Skin epidermis (tissue), 12 donors: ENCODE measurements around the gene MXI1.

Experiments
- H3K27ac ChIP-seq, 21 experiments: fragments of 200-600 bp; sonication (generic) in 11 of 21; one replicate each; pipeline ENCODE4 v1.5.0; 2020; ENCODE audit warnings: mild to moderate bottlenecking in 3 of 21, inconsistent platforms in 2 of 21, moderate library complexity in 2 of 21
- H3K4me3 ChIP-seq, 7 experiments: fragments of 200-600 bp; sonication (generic) in 2 of 7; one replicate each; pipeline ENCODE4 v1.5.0; 2020; ENCODE audit warnings: inconsistent platforms in 2 of 7, mild to moderate bottlenecking in 2 of 7, moderate library complexity in 1 of 7

MXI1 gene

DNA sequence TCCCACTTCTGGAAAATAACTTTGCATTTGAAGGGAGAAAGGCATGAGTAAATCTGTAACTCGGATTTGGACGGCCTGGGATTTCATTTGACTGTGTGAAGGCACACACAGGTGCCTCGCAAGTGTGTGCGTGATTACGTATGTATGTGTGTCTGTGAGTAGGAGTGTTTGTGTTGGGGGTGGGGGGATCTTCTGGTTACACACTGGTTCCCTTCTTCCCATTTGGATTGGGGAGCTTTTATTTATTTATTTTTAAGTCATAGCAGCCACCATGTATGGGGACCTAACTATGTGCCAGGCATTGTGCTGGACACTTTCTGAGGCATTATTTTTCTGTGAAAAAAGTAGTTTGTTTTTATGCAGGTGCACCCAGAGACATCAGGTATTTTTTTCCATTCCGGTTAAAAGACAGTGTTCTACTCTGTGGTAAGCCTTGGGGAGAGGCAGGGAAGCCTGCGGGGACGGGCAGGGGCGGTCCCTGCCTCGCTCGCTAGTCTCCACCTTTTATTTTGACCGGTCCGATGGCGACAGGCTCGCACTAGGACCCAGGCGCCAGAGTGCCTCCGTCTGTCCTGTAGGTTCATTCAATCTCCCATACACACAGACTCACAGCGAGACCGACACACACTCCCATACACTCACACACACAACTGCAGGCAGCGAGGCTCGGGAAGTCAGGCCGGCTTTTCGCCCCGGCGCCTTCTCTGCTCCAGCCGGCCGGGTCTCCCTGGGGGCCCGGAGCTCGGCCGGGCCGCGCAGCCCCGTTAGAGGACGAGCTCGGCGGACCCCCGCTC is at the start of gene MXI1:
Gene MXI1, plus strand, starts transcription at position 595 of the 794 bp plus-strand sequence. CDS start 204 bp downstream, outside the sequence.
- Histone ChIP-seq H3K4me3 (peak within 1 kb of the TSS; percentile 59 to 77 (median 74)), H3K27ac (peak within 1 kb of the TSS in 20 of 21 experiments; percentile 16 to 97 (median 86))

DNA sequence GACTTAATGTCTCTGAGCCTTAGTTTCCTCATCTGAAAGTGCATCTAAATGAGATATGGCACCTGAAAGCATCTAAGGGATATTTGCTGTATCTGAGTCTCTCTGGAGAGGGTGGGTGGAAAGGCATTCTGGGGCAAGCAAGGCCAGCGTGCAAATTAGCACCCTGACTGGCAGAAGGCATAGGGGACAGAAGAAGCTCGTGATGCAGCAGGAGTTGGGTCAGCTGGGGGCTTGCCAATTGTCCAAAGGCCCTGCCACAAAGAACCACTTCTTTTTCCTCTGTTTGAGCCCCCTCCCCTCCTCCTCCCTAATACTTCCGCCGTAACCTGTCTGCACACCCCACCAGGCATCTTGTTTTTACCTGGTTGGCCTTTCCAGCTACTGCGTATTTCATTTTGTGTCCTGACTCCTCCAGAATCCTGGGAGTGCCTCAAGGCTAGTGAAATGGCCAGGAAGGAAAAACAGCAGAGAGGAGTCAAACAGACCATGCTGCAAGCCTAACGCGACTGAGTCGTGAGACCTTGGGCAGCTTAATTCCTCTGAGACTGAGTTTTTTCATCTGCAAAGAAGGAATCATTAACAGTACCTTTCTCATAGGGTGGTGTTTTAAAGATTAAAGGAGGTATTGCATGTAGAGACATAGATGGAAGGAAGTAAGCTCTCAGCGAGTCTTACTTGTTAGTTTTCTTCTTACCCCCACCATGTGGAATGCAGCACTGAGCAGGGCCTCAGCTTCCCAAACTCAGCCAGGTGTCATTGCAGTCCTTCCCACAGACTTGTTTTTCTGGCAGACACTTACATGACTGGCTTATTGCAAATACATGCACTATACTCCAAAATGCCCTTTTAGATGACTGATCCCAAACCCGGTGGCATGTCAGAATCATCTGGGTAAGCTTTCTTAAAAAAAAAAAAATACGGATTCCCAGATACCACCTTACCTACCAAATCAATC is 49.1 kb upstream of the MXI1 start:
- Histone ChIP-seq H3K27ac (no peak overlapping the region), H3K4me3 (no peak overlapping the region)

DNA sequence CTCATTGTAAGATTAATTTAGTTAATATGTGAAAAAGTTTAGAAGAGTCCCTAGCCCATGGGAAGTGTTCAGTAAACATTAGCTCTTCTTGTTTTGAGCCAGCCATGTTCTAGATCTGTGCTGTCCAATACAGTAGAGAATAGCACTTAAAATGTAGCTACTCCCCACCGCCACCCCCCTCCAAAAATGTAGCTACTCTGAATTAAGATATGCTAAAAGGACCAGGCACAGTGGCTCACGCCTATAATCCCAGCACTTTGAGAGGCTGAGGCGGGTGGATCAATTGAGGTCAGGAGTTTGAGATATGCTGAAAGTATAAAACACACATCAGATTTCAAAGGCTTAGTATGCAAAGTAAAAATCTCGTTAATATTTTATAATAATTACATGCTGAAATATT is 47.3 kb upstream of the MXI1 start:
- Histone ChIP-seq H3K4me3 (no peak overlapping the region), H3K27ac (no peak overlapping the region)

DNA sequence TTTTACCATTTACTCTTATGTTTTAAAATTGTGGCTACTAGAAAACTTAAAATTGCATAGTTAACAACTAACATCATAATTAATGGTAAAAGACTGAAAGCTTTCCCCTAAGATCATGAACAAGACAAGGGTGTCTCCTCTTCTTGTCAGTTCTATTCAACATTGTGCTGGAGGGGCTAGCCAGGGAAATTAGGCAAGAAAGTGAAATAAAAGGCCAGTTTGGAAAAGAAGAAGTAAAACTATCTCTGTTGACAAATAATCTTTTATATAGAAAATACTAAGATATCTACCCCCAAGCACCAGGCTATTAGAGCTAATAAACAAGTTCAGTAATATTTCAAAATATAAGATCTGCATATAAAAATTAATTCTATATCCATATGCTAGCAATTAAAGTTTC is 46.9 kb upstream of the MXI1 start:
- no peak overlapping the region for H3K4me3 ChIP-seq
- H3K27ac ChIP-seq: no peak overlapping the region

- Histone ChIP-seq H3K27ac (no peak overlapping the region), H3K4me3 (no peak overlapping the region)
Measured at GRCh38 chr10:110162741-110163145, 44.7 kb upstream of the MXI1 start.

GRCh38 chr10:110163192-110163773 is 44.1 kb upstream of the MXI1 start:
- Histone ChIP-seq H3K27ac (no peak overlapping the region), H3K4me3 (no peak overlapping the region)

DNA sequence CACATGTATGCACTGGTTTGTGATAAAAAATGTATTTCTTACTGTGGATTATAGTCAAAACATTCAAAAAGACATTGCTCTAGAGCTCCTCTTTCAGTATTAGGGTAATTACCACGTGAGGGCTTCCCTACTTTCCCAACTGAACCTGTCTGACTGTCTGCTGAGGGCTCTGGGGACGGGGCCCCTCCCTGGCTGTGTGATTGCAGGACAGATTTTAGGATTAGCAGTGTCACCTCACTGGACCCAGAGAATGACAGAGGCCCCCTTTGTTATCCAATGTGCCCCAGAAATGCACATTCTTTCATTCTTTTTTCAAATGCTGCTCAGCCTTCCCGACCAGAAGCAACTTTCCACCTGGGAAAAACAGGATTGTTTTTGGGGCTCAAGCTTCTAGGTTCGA is 43.6 kb upstream of the MXI1 start:
- no peak overlapping the region for H3K4me3 ChIP-seq
- H3K27ac ChIP-seq: no peak overlapping the region

DNA sequence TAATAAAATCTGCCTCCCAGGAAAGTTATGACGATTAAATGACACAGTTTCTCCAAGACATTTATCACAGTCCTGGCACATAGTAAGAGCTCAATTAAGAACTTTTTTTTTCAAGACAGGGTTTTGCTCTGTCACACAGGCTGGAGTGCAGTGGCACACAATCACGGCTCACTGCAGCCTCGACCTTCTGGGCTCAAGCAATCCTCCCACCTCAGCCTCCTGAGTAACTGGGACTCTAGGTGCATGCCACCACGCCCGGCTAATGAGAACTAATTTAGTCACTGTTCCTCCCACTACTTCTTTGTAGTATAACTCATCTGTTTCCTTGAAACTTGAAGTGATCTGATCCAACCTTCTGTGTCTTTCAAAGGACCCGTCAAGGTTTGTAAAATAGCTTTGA is 42.2 kb upstream of the MXI1 start:
- Histone ChIP-seq H3K4me3 (no peak overlapping the region), H3K27ac (no peak overlapping the region)

GRCh38 chr10:110167149-110167548 is 40.3 kb upstream of the MXI1 start:
- Histone ChIP-seq H3K4me3 (no peak overlapping the region), H3K27ac (no peak overlapping the region)

- Histone ChIP-seq H3K27ac (no peak overlapping the region), H3K4me3 (no peak overlapping the region)
Measured at GRCh38 chr10:110168601-110169481, 38.6 kb upstream of the MXI1 start.

- no peak overlapping the region for H3K27ac ChIP-seq
- no peak overlapping the region for H3K4me3 ChIP-seq
Measured at GRCh38 chr10:110169586-110169985, 37.8 kb upstream of the MXI1 start.

DNA sequence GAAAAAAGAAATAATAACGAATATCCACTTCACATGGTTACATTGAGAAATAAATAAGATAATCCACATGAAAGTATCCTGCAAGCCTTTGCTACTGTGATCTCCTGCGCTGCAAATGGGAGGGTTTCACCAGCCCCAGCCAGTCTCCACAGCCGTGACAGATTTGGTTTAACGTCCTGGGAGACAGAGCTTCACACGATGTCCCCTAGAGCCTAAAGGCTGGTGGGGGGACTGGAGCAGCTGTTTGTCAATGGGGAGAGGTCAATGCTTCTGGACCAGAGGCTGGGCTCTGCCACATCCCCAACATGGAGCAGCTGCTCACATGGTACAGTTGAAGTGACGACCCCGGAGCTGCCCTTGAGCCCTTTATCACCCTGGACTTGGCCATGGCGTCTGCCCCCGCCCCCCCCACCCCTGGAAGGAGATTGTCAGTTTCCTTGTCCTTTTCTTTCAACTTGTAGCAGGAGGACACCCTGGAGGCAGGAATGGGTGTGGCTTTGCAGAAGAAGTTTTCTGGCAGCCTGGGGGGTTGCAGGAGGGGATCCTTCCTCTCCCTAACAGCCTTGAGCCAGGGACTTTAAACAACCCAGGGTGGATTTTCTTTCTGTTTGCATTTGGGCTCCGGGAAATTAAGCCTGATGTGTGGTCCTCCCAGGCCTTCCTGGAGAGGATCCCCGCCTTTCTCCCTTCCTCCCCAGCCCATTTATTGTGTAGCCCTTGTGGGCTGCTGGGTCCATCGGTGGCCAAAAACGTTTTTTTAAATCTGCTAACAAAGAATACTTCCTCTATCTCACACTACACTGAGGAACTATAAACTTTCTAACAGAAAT is 37.0 kb upstream of the MXI1 start:
- Histone ChIP-seq H3K27ac (no peak overlapping the region), H3K4me3 (no peak overlapping the region)

DNA sequence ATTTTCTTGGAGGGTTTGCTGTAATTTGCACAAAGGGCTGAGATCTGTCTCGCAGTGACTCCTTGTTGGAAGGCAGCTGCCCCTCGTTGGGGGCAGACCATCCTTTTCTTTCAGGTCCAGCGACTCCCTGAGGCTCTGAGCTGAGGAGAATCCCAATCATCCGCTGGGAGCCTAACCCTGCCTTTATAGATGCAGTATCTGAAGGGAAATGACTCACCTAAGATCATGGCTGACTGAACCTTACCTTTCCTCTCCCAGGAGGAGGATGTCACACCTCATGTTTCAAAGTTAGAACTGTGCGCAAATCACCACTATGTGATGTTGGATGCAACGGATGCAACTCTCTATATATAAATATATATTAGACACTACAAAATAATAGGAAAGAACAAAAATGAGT is 36.4 kb upstream of the MXI1 start:
- H3K27ac ChIP-seq: no peak overlapping the region
- no peak overlapping the region for H3K4me3 ChIP-seq

GRCh38 chr10:110172155-110172554 is 35.2 kb upstream of the MXI1 start:
- Histone ChIP-seq H3K4me3 (no peak overlapping the region), H3K27ac (no peak overlapping the region)

GRCh38 chr10:110174201-110174600 is 33.2 kb upstream of the MXI1 start:
- no peak overlapping the region for H3K4me3 ChIP-seq
- no peak overlapping the region for H3K27ac ChIP-seq

- H3K4me3 ChIP-seq: no peak overlapping the region
- H3K27ac ChIP-seq: no peak overlapping the region
Measured at GRCh38 chr10:110174816-110175215, 32.6 kb upstream of the MXI1 start.

DNA sequence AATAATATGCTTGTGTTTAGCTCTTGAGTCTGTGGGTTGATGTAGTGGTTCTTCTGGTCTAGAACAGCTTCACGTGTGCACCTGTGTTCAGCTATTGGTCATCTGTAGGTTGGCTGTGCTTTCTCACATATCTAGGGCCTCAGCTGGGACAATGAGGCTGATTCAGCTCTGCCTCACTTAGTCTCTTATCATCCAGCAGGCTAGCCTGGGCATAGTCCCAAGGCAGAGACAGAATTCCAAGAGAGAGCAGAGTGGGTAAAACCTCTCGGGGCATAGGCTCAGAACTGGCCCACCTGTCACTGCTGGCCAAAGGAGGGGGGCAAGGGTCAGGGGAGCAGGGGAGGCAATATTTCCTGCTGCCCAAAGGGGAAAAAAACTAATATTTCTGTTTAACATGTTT is 32.0 kb upstream of the MXI1 start:
- Histone ChIP-seq H3K4me3 (no peak overlapping the region), H3K27ac (no peak overlapping the region)

DNA sequence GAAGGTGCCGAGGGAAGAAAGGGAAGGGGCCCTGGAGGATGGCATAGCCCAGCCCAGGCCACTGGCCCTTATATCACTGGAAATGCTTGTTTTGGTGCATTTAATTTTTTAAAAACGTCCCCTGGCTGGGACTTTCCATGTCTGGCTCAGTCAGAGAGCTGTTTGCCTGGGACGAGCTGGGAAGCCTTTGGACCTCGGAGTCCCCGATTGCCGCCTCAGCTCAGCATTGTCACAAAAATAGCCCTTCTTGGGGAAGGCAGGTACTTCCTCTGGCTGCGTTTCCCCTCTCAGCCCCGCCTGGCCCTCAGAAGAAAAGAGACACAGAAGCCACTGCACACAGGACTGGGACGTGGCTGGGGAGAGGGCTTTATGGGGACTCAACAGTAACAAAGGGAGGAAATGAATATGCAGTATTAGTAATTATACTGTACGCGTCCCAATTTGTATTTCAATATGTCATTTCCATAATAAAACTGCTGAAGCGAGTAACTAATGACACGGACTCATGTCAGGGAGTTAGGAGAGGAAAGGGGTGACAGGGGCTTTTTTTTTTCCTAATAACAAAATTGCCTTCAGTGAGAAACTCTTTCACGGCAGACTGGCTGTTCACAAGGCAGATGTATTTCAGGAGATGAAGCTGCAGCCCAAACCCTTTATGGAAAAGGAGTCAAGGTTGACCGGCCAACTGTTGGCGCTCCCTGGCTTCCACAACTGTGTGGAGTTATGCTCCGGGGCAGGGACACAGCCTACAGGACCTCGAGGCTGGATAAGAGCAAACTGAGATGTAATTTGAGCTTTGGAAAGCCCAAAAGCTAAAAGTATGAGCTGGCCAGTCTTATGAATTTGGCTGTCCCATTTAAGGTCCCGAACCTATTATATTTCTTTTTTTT is 31.0 kb upstream of the MXI1 start:
- H3K27ac ChIP-seq: peak overlapping the region in 1 of 21 experiments; percentile 8
- no peak overlapping the region for H3K4me3 ChIP-seq
